B cell (primary cell): ENCODE data around the gene SULT2B1.

Experiments used
- EZH2 ChIP-seq: IDR thresholded peaks from 2 replicates; pipeline ENCODE4 v1.6.1; 2012; ENCODE audit warnings: borderline replicate concordance, low read depth, mild to moderate bottlenecking, moderate library complexity, low read length; ENCODE audit not compliant: insufficient read depth, poor library complexity, severe bottlenecking
- TF ChIP-seq, protein P1 (sequence below): fragments of 200-600 bp; IDR thresholded peaks from one replicate; pipeline ENCODE4 v1.8.0; 2022; ENCODE audit warnings: antibody characterized with exemption, mild to moderate bottlenecking

DNA sequence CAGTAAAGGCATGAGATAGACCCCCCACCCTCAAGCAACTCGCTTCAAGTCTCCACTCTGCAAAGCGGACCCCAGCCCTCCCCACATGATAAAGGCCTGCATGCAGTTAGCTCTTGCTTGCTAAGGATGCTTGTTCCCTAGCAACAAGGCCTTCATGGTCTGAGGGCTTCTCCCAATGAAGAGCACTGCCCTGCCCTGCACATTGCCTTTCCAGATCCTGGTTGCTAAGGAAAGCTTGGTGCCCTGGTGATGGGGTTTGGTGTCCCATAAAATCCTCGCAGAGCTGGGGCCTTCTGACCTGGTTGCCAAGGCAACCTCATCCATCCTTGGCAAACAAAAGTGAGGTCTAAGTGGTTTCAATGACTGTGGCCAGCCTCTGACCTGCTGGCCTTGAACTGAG, 79.3 kb downstream of the SULT2B1 start:
- TF ChIP-seq, protein P1, sequence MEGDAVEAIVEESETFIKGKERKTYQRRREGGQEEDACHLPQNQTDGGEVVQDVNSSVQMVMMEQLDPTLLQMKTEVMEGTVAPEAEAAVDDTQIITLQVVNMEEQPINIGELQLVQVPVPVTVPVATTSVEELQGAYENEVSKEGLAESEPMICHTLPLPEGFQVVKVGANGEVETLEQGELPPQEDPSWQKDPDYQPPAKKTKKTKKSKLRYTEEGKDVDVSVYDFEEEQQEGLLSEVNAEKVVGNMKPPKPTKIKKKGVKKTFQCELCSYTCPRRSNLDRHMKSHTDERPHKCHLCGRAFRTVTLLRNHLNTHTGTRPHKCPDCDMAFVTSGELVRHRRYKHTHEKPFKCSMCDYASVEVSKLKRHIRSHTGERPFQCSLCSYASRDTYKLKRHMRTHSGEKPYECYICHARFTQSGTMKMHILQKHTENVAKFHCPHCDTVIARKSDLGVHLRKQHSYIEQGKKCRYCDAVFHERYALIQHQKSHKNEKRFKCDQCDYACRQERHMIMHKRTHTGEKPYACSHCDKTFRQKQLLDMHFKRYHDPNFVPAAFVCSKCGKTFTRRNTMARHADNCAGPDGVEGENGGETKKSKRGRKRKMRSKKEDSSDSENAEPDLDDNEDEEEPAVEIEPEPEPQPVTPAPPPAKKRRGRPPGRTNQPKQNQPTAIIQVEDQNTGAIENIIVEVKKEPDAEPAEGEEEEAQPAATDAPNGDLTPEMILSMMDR: no peak
- no peak for TF ChIP-seq EZH2
